Measurements from ENCODE around the gene WDR91. TPM values are rescaled to one million over a fixed set of nuclear protein-coding genes. Genes with fewer than 3 reads are reported as not detected.

Gene WDR91
- total and polyA plus RNA-seq, 8 donors = 22.9 to 67.6 (median 49.5) TPM

DNA sequence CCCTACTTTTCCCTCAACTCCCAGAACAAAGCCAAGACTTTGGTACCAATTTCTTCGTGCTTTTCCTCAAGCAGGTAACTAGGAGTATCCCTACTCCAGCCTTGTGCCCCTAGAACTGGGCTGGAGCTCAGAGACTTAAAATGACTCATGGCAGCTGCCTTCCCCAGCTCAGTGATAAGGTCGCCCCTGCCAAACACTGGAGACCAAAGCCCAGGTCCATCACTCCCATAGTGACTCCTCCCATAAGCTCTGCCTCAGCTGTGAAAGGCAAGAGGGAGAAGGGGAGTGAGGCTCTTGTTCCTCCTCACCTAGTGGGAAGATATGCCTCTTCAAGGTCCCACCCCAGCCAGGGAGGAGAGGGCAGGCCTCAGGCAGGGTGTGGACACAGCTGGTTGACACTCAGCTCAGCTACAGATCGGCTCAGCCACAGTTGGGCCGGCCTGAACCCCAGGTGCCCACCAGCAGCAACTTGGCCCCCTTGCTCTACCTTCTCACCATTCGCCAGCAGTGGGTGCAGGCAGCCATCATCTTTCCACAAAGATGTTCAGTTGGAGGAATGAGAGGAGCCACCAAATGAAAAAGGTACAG is 27.0 kb downstream of the WDR91 start:
- intact Hi-C loops (cut with DNase I) = no loop called here
- ATAC-seq = no peak
- no peak for DNase-seq
- H3K4me3 ChIP-seq = no peak overlapping the region
- TF ChIP-seq, protein P1, sequence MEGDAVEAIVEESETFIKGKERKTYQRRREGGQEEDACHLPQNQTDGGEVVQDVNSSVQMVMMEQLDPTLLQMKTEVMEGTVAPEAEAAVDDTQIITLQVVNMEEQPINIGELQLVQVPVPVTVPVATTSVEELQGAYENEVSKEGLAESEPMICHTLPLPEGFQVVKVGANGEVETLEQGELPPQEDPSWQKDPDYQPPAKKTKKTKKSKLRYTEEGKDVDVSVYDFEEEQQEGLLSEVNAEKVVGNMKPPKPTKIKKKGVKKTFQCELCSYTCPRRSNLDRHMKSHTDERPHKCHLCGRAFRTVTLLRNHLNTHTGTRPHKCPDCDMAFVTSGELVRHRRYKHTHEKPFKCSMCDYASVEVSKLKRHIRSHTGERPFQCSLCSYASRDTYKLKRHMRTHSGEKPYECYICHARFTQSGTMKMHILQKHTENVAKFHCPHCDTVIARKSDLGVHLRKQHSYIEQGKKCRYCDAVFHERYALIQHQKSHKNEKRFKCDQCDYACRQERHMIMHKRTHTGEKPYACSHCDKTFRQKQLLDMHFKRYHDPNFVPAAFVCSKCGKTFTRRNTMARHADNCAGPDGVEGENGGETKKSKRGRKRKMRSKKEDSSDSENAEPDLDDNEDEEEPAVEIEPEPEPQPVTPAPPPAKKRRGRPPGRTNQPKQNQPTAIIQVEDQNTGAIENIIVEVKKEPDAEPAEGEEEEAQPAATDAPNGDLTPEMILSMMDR (IDR thresholded peaks at IDR 0.05) = no peak
- H3K27ac ChIP-seq = no peak overlapping the region
- H3K9me3 ChIP-seq = peaks cover 7 to 49% of the 10 kb centered on the region in 2 donors
- no peaks in the 10 kb centered on the region for H3K4me1 ChIP-seq
- H3K36me3 ChIP-seq = peaks cover 0 to 90% of the 10 kb centered on the region in 2 donors
- H3K27me3 ChIP-seq = no peaks in the 10 kb centered on the region

DNA sequence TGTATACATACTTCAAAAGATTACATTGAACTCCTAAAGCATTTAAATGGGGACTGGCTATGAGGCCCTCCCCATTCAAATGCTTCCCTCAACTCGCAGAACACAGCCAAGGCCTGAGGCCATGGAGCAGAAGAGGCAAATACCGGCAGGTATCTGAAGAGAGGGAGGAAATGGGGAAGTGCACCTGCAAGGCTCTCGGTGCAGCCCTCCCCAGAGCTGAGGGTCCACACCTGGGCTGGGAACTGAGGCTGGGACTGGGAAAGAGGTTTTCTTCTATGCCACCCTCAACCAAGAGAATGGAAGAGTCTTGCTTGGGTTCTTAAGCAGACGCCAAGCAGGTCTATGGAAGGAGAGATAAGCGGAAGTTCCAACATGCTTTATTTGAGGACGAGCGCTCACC is 27.8 kb downstream of the WDR91 start:
- Histone ChIP-seq H3K4me1 (no peaks in the 10 kb centered on the region), H3K36me3 (peaks cover 0 to 81% of the 10 kb centered on the region in 2 donors), H3K4me3 (no peak overlapping the region), H3K27ac (no peak overlapping the region), H3K9me3 (peaks cover 7 to 52% of the 10 kb centered on the region in 2 donors), H3K27me3 (no peaks in the 10 kb centered on the region)
- TF ChIP-seq, protein P1 (IDR thresholded peaks at IDR 0.05) = no peak
- intact Hi-C loops (cut with DNase I) = no loop called here
- no peak for ATAC-seq
- DNase-seq = no peak

DNA sequence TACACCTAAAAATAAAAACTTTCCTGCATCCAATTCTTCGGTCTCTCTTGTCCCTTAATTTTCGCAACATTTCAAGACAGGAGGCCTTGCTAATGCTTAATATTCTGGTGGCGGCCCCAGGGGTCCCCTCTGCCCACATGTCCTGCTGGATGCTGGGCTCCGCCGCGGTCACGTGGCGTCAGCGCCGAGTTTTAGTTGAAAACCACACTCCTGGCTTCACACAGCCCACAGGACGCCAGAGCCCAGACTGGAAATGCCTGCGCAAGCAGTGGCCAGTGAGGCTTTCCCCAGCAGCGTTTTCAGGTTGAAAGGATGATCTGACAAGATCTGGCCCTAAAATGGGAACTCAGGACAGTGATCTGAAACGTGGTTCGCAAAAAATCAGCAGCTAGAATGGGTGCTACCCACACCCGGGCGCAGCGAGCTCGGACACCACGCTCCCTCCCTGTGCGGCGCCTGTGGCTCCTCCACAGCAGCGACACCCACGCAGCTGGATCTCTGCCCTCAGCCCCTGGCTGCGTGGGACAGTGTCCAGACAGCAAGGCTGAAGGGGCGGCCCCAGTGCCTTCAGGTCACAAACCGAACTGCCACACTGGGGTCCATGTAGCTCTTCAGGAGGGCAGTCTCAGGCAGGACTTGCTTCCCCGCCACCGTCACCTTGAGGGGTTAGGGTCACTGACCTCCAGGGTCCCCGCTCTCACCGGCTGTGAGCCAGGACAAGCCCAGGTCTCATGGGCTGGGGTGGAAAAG is 29.2 kb downstream of the WDR91 start:
- peaks cover 7 to 52% of the 10 kb centered on the region in 2 donors for H3K9me3 ChIP-seq
- no peak overlapping the region for H3K27ac ChIP-seq
- no peaks in the 10 kb centered on the region for H3K4me1 ChIP-seq
- DNase-seq (no peak), ATAC-seq (no peak)
- H3K27me3 ChIP-seq = no peaks in the 10 kb centered on the region
- no peak overlapping the region for H3K4me3 ChIP-seq
- peaks cover 0 to 67% of the 10 kb centered on the region in 2 donors for H3K36me3 ChIP-seq
- intact Hi-C loops (cut with DNase I) = no loop called here
- TF ChIP-seq, protein P1 (IDR thresholded peaks at IDR 0.05) = no peak

DNA sequence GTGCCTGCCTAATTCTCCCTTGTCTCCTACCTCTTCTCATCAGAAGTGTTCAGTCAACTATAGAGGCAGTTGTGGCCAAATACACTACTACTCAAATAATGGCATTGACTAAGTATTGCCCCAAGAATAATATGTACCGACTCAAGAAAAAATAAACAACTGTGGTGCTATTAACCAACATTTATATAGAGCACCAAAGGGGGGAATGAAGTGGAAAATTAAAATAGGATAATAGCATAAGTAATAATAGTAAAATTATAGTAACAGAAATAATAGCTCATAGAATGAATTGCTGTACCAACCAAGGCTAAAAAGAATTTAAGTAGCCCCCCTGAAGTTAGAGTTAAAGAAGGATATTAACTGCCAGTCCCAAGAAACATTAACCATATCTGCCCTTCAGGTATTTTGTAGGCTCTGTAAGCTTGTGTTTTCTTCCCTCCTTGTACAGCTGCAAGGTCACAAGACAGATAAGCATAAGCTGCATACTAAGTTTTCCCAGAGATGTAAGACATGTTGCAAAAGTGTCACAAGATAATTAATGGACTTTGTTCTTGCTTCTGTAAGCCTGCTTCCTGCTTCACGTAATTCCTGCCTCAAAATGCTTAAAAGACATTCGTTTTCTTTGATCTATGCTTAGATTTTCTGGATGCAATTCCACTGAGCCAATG is 29.9 kb downstream of the WDR91 start:
- Histone ChIP-seq H3K27me3 (no peaks in the 10 kb centered on the region), H3K9me3 (peaks cover 7 to 52% of the 10 kb centered on the region in 2 donors), H3K36me3 (peaks cover 0 to 60% of the 10 kb centered on the region in 2 donors), H3K27ac (no peak overlapping the region), H3K4me1 (no peaks in the 10 kb centered on the region), H3K4me3 (no peak overlapping the region)
- TF ChIP-seq, protein P1 (IDR thresholded peaks at IDR 0.05) = no peak
- DNase-seq (no peak), ATAC-seq (no peak)
- intact Hi-C loops (cut with DNase I) = no loop called here

DNA sequence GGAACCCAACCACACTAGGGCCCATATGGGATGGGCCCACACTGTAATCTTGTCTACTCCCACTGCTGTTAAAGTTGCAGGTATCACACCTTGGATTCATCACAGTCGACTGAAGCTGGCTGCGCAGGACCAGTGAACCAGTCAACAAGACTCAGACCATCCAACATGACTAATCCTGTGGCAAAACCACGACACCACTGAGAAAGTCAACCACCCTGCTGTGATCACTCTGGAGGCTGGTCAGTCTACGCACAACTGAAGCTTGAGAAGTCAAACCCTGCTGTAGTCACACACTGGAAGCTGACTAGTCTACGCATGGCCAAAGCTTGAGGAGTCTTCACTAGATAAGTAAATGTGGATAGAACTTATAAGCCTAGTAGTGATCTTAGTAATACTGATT is 31.2 kb downstream of the WDR91 start:
- ATAC-seq = no peak
- TF ChIP-seq, protein P1 (IDR thresholded peaks at IDR 0.05) = no peak
- intact Hi-C loops (cut with DNase I) = no loop called here
- DNase-seq = no peak
- Histone ChIP-seq H3K27me3 (no peaks in the 10 kb centered on the region), H3K4me1 (no peaks in the 10 kb centered on the region), H3K27ac (no peak overlapping the region), H3K9me3 (peaks cover 7 to 52% of the 10 kb centered on the region in 2 donors), H3K4me3 (no peak overlapping the region), H3K36me3 (peaks cover 0 to 47% of the 10 kb centered on the region in 2 donors)
